ENCODE data around the gene RFK.
A peak's percentile ranks its signal among the peaks of the same experiment; 100 is the strongest.
"Not testable (repeated sequence)": the region's sequence is repeated elsewhere in the genome, so short reads cannot be mapped to it uniquely, and the experiment has no call there.

RFK gene

GRCh38 chr9:76394195-76394959 lies at the start of gene RFK:
Gene RFK, minus strand, starts transcription at chr9:76394426. Its CDS starts 255 bp downstream, at chr9:76394171.
- peak; percentile 90 for DNase-seq (ENCODE audit: low read depth in 2 of 2)

GRCh38 chr9:76443887-76444286 lies 49.7 kb upstream of the RFK start:
- DNase-seq (ENCODE audit: low read depth in 2 of 2), result no peak

- DNase-seq (ENCODE audit: low read depth in 2 of 2), result peak in 1 of 2 donors; percentile 17
Measured at GRCh38 chr9:76441551-76442322, 47.5 kb upstream of the RFK start.

GRCh38 chr9:76438841-76439588 lies 44.8 kb upstream of the RFK start:
- no peak for DNase-seq (ENCODE audit: low read depth in 2 of 2)

- not testable (repeated sequence) for DNase-seq (ENCODE audit: low read depth in 2 of 2)
Measured at GRCh38 chr9:76437017-76437699, 42.9 kb upstream of the RFK start.

- not testable (repeated sequence) for DNase-seq (ENCODE audit: low read depth in 2 of 2)
Measured at GRCh38 chr9:76434897-76435296, 40.7 kb upstream of the RFK start.

GRCh38 chr9:76433836-76434235 lies 39.6 kb upstream of the RFK start:
- DNase-seq (ENCODE audit: low read depth in 2 of 2), result no peak

- DNase-seq (ENCODE audit: low read depth in 2 of 2), result no peak
Measured at GRCh38 chr9:76433406-76433805, 39.2 kb upstream of the RFK start.

GRCh38 chr9:76431601-76432000 lies 37.4 kb upstream of the RFK start:
- DNase-seq (ENCODE audit: low read depth in 2 of 2), result no peak

GRCh38 chr9:76426807-76427419 lies 32.7 kb upstream of the RFK start:
- DNase-seq (ENCODE audit: low read depth in 2 of 2), result no peak

- no peak for DNase-seq (ENCODE audit: low read depth in 2 of 2)
Measured at GRCh38 chr9:76425677-76426453, 31.6 kb upstream of the RFK start.

GRCh38 chr9:76424491-76424890 lies 30.3 kb upstream of the RFK start:
- no peak for DNase-seq (ENCODE audit: low read depth in 2 of 2)

- DNase-seq (ENCODE audit: low read depth in 2 of 2), result no peak
Measured at GRCh38 chr9:76423216-76424177, 29.3 kb upstream of the RFK start.

GRCh38 chr9:76419782-76420380 lies 25.7 kb upstream of the RFK start:
- DNase-seq (ENCODE audit: low read depth in 2 of 2), result no peak

- no peak for DNase-seq (ENCODE audit: low read depth in 2 of 2)
Measured at GRCh38 chr9:76417394-76417793, 23.2 kb upstream of the RFK start.

- no peak for DNase-seq (ENCODE audit: low read depth in 2 of 2)
Measured at GRCh38 chr9:76415731-76416130, 21.5 kb upstream of the RFK start.

GRCh38 chr9:76415154-76415553 lies 20.9 kb upstream of the RFK start:
- no peak for DNase-seq (ENCODE audit: low read depth in 2 of 2)

GRCh38 chr9:76414661-76415060 lies 20.4 kb upstream of the RFK start:
- no peak for DNase-seq (ENCODE audit: low read depth in 2 of 2)

- no peak for DNase-seq (ENCODE audit: low read depth in 2 of 2)
Measured at GRCh38 chr9:76413658-76414057, 19.4 kb upstream of the RFK start.

All from activated CD4-positive, alpha-beta T cell treated with anti-CD3 and anti-CD28 coated beads for 24 hours (primary cell).